Measurements from ENCODE around the gene ST8SIA1. TPM values are rescaled to one million over a fixed set of nuclear protein-coding genes. Genes with fewer than 3 reads are reported as not detected.
A peak's percentile ranks its signal among the peaks of the same experiment; 100 is the strongest.

The ST8SIA1 gene
- total RNA-seq, 1 experiment from 2014 or later, result 1.5 TPM

- peak; percentile 17 for DNase-seq
- no peaks in the 10 kb centered on the region for H3K27me3 ChIP-seq (ENCODE audit: control insufficient read depth, insufficient read depth, low read length)
- H3K36me3 ChIP-seq (replicated peaks; ENCODE audit: control insufficient read depth, insufficient read depth, low read length), result no peaks in the 10 kb centered on the region
- H3K4me3 ChIP-seq (ENCODE audit: insufficient read depth, low read depth, low read length), result no peak overlapping the region
These were observed 79.4 kb downstream of the ST8SIA1 start for GRCh38 chr12:22255097-22255496.

- Histone ChIP-seq H3K36me3 (replicated peaks; ENCODE audit: control insufficient read depth, insufficient read depth, low read length) (no peaks in the 10 kb centered on the region), H3K4me3 (ENCODE audit: insufficient read depth, low read depth, low read length) (no peak overlapping the region), H3K27me3 (ENCODE audit: control insufficient read depth, insufficient read depth, low read length) (no peaks in the 10 kb centered on the region)
- DNase-seq, result no peak
These were observed 80.0 kb downstream of the ST8SIA1 start for GRCh38 chr12:22254478-22254877.

GRCh38 chr12:22252057-22252456 is 82.5 kb downstream of the ST8SIA1 start:
- Histone ChIP-seq H3K4me3 (ENCODE audit: insufficient read depth, low read depth, low read length) (no peak overlapping the region), H3K36me3 (replicated peaks; ENCODE audit: control insufficient read depth, insufficient read depth, low read length) (no peaks in the 10 kb centered on the region), H3K27me3 (ENCODE audit: control insufficient read depth, insufficient read depth, low read length) (no peaks in the 10 kb centered on the region)
- DNase-seq, result no peak

- Histone ChIP-seq H3K4me3 (ENCODE audit: insufficient read depth, low read depth, low read length) (no peak overlapping the region), H3K36me3 (replicated peaks; ENCODE audit: control insufficient read depth, insufficient read depth, low read length) (no peaks in the 10 kb centered on the region), H3K27me3 (ENCODE audit: control insufficient read depth, insufficient read depth, low read length) (no peaks in the 10 kb centered on the region)
- DNase-seq, result no peak
These were observed 83.7 kb downstream of the ST8SIA1 start for GRCh38 chr12:22250762-22251161.

GRCh38 chr12:22248571-22249115 is 85.9 kb downstream of the ST8SIA1 start:
- Histone ChIP-seq H3K36me3 (replicated peaks; ENCODE audit: control insufficient read depth, insufficient read depth, low read length) (no peaks in the 10 kb centered on the region), H3K27me3 (ENCODE audit: control insufficient read depth, insufficient read depth, low read length) (no peaks in the 10 kb centered on the region), H3K4me3 (ENCODE audit: insufficient read depth, low read depth, low read length) (no peak overlapping the region)
- DNase-seq, result no peak

DNA sequence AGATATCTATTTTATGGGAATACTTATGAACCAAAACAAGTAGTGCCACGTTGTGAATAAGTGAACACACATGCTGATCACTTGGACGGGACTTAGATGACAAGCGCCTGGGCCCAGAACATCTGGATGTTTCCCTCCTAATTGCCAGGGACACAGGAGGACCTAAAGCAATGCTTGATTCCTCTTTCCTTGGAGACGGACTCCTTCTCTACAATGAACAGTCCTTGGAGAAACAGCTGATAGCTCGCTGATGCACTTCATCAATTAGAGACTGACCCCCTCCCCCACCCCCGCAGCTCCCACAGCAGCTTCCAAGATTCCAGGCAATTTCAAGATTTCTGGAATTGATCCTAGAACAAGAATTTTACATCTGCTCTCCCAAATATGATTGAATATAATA is 86.4 kb downstream of the ST8SIA1 start:
- H3K36me3 ChIP-seq (replicated peaks; ENCODE audit: control insufficient read depth, insufficient read depth, low read length), result no peaks in the 10 kb centered on the region
- H3K4me3 ChIP-seq (ENCODE audit: insufficient read depth, low read depth, low read length), result no peak overlapping the region
- no peak for DNase-seq
- H3K27me3 ChIP-seq (ENCODE audit: control insufficient read depth, insufficient read depth, low read length), result no peaks in the 10 kb centered on the region

- no peak for DNase-seq
- Histone ChIP-seq H3K4me3 (ENCODE audit: insufficient read depth, low read depth, low read length) (no peak overlapping the region), H3K36me3 (replicated peaks; ENCODE audit: control insufficient read depth, insufficient read depth, low read length) (no peaks in the 10 kb centered on the region), H3K27me3 (ENCODE audit: control insufficient read depth, insufficient read depth, low read length) (no peaks in the 10 kb centered on the region)
These were observed 88.2 kb downstream of the ST8SIA1 start for GRCh38 chr12:22246217-22246846.

GRCh38 chr12:22242726-22243125 is 91.8 kb downstream of the ST8SIA1 start:
- Histone ChIP-seq H3K4me3 (ENCODE audit: insufficient read depth, low read depth, low read length) (no peak overlapping the region), H3K36me3 (replicated peaks; ENCODE audit: control insufficient read depth, insufficient read depth, low read length) (no peaks in the 10 kb centered on the region), H3K27me3 (ENCODE audit: control insufficient read depth, insufficient read depth, low read length) (no peaks in the 10 kb centered on the region)
- DNase-seq, result no peak

GRCh38 chr12:22238211-22238610 is 96.3 kb downstream of the ST8SIA1 start:
- H3K36me3 ChIP-seq (replicated peaks; ENCODE audit: control insufficient read depth, insufficient read depth, low read length), result no peaks in the 10 kb centered on the region
- no peak overlapping the region for H3K4me3 ChIP-seq (ENCODE audit: insufficient read depth, low read depth, low read length)
- no peak for DNase-seq

DNA sequence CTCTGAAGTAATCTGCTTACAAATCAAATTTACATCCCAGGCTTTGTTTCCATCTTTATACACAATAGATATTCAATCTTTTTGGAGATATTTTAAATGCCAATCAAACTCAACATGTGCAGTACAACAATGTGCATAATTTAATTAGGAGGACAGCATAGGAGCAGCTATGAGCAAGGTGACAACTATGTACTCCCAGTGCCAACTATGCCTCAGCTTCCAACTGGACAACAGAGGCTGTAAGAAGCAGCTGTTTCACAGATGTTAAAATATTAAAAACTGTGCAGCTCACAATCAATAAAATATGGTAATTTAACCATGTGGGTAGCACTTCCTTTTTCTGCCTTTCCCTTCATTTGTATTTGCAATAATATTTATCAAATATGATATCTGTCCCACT is 99.9 kb downstream of the ST8SIA1 start:
- DNase-seq, result no peak
- no peak overlapping the region for H3K4me3 ChIP-seq (ENCODE audit: insufficient read depth, low read depth, low read length)
- no peaks in the 10 kb centered on the region for H3K36me3 ChIP-seq (replicated peaks; ENCODE audit: control insufficient read depth, insufficient read depth, low read length)
- no peaks in the 10 kb centered on the region for H3K27me3 ChIP-seq (ENCODE audit: control insufficient read depth, insufficient read depth, low read length)

More at GRCh38 chr12:22238211-22238610, 96.3 kb downstream of the ST8SIA1 start:
- H3K27me3 ChIP-seq (ENCODE audit: control insufficient read depth, insufficient read depth, low read length), result no peaks in the 10 kb centered on the region

GRCh38 chr12:22231836-22232235 is 102.7 kb downstream of the ST8SIA1 start:
- no peaks in the 10 kb centered on the region for H3K36me3 ChIP-seq (replicated peaks; ENCODE audit: control insufficient read depth, insufficient read depth, low read length)
- no peak overlapping the region for H3K4me3 ChIP-seq (ENCODE audit: insufficient read depth, low read depth, low read length)
- peak; percentile 38 for DNase-seq
- H3K27me3 ChIP-seq (ENCODE audit: control insufficient read depth, insufficient read depth, low read length), result no peaks in the 10 kb centered on the region

DNA sequence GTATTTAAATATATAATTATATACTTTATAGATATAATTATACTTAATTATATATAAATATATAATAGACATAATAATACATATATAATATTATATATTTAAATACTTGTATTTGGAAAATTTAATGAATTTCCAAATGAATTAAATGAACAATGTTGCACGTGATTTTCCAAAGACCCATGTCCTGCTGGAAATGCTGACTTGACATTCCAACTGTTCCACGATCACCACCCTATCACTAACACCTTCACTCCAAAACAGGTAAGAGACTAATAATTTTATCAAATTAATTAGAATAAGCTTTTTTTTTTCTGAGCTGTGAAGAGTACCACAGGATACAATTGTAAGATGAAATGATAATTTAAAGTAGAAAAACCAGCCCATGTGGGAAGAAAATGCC is 103.4 kb downstream of the ST8SIA1 start:
- no peak for DNase-seq
- no peaks in the 10 kb centered on the region for H3K36me3 ChIP-seq (replicated peaks; ENCODE audit: control insufficient read depth, insufficient read depth, low read length)
- H3K4me3 ChIP-seq (ENCODE audit: insufficient read depth, low read depth, low read length), result no peak overlapping the region
- no peaks in the 10 kb centered on the region for H3K27me3 ChIP-seq (ENCODE audit: control insufficient read depth, insufficient read depth, low read length)

GRCh38 chr12:22230280-22230794 is 104.2 kb downstream of the ST8SIA1 start:
- Histone ChIP-seq H3K27me3 (ENCODE audit: control insufficient read depth, insufficient read depth, low read length) (no peaks in the 10 kb centered on the region), H3K4me3 (ENCODE audit: insufficient read depth, low read depth, low read length) (no peak overlapping the region)
- DNase-seq, result no peak

GRCh38 chr12:22229652-22230279 is 104.7 kb downstream of the ST8SIA1 start:
- H3K4me3 ChIP-seq (ENCODE audit: insufficient read depth, low read depth, low read length), result no peak overlapping the region
- no peaks in the 10 kb centered on the region for H3K27me3 ChIP-seq (ENCODE audit: control insufficient read depth, insufficient read depth, low read length)
- no peaks in the 10 kb centered on the region for H3K36me3 ChIP-seq (replicated peaks; ENCODE audit: control insufficient read depth, insufficient read depth, low read length)
- no peak for DNase-seq

More at GRCh38 chr12:22230280-22230794, 104.2 kb downstream of the ST8SIA1 start:
- H3K36me3 ChIP-seq (replicated peaks; ENCODE audit: control insufficient read depth, insufficient read depth, low read length), result no peaks in the 10 kb centered on the region
